C4-2B (cell line): ENCODE results near the gene TIAM2.

ENCODE experiments used
- H3K27ac ChIP-seq: fragments of 450-650 bp; 2 replicates; pipeline ENCODE4 v1.5.1; 2017
- CTCF ChIP-seq: fragments of 450-650 bp; conservative IDR thresholded peaks from 2 replicates; pipeline ENCODE4 v1.5.1; 2017; ENCODE audit warnings: mild to moderate bottlenecking
- ZFX ChIP-seq: fragments of 450-650 bp; IDR thresholded peaks from 2 replicates; pipeline ENCODE4 v1.6.1; 2017

The TIAM2 gene

GRCh38 chr6:155187994-155188706, 193.0 kb downstream of the TIAM2 start:
- H3K27ac ChIP-seq, result no peak overlapping the region
- TF ChIP-seq CTCF (no peak), ZFX (no peak)

- H3K27ac ChIP-seq, result no peak overlapping the region
- TF ChIP-seq CTCF (no peak), ZFX (no peak)
These were observed 193.8 kb downstream of the TIAM2 start for GRCh38 chr6:155188707-155189496.

GRCh38 chr6:155190677-155191076, 195.6 kb downstream of the TIAM2 start:
- H3K27ac ChIP-seq, result no peak overlapping the region
- TF ChIP-seq CTCF, result no peak
- TF ChIP-seq ZFX, result no peak

- H3K27ac ChIP-seq, result no peak overlapping the region
- TF ChIP-seq ZFX (no peak), CTCF (no peak)
These were observed 198.4 kb downstream of the TIAM2 start for GRCh38 chr6:155193526-155193925.

- TF ChIP-seq ZFX (no peak), CTCF (no peak)
- H3K27ac ChIP-seq, result no peak overlapping the region
These were observed 199.3 kb downstream of the TIAM2 start for GRCh38 chr6:155194399-155194798.

- no peak overlapping the region for H3K27ac ChIP-seq
- TF ChIP-seq ZFX, result no peak
- no peak for TF ChIP-seq CTCF
These were observed 200.8 kb downstream of the TIAM2 start for GRCh38 chr6:155195903-155196302.

GRCh38 chr6:155196911-155197310, 201.8 kb downstream of the TIAM2 start:
- no peak overlapping the region for H3K27ac ChIP-seq
- TF ChIP-seq ZFX, result no peak
- TF ChIP-seq CTCF, result no peak
